GM18526 (cell line): ENCODE measurements around the gene DCTD.

Experiments
- POLR2A ChIP-seq: IDR thresholded peaks from 3 replicates; pipeline ENCODE4 v1.6.1; 2011; ENCODE audit not compliant: insufficient read length; ENCODE audit errors: extremely low read depth

DCTD gene

DNA sequence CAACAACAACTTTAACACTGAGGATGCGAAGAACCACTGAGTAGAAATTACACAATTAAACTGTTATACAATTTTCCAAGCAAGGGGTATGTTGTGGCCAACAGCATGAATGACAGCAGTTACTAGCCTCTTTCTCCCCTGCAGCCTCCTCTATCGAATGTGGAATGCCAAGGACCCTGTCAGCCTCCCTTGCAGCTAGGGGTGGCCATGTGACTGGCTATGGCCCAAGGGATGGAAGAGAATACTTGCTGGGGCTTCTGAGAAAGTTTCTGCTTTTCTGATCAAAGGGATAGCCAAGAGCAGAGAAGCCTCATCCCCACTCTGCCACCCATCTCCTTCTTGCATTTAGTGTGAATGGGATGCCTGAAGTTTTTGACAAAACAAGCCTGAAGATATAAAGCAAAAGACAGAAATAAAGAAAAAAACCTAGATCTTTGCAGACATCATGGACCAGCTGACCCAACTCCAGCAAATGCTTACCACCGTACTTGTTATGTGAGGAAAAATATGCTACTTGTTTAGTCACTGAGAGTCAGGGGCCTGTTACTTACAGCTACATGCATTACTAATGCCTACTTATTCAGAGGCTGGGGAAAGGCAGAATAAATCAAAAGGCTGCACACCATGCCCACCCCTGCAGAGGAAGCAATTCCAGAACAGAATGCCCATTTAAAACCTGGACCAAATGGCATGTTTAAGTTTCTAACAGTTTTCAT is 32.0 kb downstream of the DCTD start:
- TF ChIP-seq POLR2A = no peak

DNA sequence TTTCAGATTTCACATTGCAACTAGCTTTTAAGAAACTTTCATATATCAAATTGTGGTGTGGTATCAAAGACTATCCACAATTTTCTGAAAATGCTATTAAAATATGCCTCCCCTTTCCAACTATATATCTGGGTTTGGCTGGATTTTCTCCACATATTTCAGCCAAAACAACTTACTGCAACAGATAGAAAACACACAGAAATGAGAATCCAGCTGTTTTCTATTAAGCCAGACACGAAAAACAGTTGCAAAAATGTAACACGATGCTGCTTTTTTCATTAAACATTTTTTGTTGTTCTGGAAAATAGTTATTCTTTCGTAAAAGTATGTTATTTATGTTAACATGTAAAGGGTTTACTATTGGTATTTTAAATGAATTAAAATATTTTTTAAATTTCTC is 33.1 kb downstream of the DCTD start:
- TF ChIP-seq POLR2A = no peak

DNA sequence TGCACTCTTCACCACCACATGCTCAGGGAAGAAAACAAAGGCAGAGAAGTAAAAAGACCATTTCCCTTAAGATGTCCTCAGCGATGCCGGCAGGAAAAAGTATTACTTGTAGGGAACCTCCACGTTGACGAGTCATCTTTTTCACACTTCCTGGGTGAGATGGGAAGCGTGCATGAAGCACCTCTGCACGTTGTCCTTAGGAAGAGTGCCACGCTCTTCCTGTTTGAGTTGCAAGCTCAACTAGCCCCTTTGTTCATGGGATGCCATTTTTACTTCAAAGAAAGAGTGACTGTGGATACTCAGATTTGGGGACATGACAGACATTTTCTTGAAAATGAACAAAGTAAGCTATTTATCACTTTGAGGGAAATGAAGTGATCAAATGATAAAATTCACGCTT is 33.8 kb downstream of the DCTD start:
- TF ChIP-seq POLR2A = no peak

DNA sequence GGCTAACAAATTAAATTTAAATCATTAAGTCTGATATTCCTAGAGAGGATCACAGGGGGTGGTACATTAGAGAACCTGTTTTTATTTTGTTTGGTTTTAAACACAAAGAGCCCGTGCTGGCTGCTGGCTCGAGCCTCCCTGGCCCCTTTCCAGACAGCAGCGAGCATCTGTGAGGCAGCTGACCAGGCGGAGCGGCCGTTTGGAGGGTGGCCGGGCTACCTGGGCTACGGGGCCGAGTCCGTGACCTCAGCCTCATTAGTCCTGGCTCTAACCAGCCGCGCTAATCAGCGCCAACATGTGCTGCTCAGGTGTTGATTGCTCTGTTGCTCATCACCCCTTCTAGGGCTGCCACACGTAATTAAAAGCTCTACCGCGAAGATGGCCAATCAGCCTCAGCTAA is 35.3 kb downstream of the DCTD start:
- no peak for TF ChIP-seq POLR2A

DNA sequence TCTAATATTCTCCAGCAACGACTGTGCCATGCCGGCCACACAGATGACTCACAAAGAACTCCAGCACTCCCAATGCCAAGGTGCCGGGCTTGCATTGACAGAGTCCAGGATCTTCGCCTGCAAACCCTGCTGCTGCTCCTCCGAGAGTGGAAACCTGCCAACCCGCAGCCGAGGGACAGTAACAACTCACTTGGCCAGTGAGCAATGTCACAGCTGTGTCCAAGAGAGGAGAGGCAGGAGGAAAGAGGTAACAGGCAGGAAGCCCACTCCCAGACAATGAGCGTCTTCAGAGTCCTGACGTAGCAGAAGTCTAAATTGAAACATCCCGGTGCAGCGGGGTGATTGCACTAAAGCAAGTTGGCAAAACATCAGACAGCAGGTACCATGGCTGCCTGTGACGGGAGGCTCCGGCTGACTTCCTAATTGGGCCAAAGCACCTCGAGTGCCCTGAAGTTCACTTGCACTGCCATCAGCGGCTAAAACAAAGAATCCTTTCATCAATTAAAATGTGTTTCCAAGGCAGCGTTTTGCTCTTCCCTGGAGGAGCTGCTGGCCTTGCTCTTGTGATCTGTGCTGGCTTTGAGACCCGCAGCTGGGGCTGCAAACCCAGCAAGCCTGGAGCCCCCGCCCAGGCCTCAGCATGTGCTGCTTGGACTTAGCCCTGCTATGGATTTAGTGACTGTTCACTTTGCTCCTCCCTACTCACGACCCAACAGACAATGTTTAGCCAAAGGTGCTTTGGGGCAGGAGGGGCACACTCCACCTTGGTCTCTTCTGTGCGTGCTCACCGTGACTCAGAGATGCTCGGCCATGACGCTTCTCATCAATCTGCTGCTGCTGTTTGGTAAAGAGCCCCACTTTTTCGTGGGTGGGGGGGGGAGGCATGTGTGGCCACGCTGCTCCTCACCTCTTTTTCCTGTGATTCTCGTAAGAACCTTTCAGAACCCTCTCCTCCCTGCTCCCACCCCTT is 36.5 kb downstream of the DCTD start:
- TF ChIP-seq POLR2A = no peak

DNA sequence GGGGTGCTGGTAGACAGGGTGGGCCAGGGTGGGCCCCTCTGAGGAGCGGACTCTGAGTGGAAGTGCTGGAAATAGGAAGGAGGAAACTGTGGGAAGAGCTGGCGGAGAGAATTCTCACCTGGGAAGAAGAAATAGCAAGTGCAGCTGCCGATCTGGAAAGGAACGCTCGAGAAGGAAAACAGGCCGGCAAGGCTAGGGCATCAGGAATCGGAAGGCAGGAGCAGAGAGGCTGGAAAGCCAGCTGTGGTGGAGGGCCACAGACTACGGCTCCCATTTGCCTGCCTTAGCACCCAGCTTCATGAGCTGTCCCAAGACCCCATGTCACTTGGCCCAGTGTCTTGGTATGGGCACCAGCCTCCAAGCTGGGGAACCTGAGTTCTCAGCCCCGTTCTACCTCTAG is 37.3 kb downstream of the DCTD start:
- TF ChIP-seq POLR2A = no peak

DNA sequence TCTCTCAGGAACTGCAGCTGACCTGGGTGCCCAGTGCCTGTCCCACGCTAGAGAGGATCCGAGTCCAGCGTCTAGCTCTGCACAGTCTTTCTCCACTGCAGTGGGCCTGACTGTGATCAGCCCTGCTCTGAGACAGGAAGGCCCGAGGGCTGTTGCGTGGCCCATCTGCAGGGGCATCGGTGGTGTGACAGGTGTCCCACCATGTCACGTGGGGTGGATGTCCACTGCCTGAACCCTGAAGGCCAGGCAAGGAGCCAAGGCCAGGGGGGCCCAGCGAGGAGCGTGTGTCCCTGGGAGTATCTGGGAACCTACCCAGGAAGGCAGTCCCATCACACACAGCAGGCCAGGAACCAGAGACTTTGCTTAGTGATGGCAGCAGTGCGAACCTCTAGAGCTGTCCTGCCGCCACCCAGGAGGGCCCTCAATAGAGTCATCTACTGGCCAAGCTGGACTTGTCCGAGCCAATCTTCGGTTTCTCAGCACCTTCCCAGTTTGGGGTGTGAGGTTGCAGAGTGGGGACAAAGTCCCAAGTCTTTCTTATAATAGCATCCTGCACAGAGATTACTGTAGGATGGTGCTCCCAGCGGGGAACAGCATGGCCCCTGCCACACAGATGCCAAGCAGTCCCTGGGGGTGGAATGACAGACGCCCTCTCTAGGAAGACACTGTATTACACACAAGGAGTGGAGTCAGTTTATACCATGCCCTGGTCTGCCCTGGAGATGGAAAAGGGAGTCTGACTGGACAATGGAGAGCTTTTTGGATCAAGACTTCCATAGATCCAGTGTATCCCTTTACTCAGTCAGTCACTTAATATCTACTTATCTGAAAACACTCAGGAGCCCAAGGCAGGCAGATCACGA is 38.3 kb downstream of the DCTD start:
- TF ChIP-seq POLR2A = no peak

DNA sequence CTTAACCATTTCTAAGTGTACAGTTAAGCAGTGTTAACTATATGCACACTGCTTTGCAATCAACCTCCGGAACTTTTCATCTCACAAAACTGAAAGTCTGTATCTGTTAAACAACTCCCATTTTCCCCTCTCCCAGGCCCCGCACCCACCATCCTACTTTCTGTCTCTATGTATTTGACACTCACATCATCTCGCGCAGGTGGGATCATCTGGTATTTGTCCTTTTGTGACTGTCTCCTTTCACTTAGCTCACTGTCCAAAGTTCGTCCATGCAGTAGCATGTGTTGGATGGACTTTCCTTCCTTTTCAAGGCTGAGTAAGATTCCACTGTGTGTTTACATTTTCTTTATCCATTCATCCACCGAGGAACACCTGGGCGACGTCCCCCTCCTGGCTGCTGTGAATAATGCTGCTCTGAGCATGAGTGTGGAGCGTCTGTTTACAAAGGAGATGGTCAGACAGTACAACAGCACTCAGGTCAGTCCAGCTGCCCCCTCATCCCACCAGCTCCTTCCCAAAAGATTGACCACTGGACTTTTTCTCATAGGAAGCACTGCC is 39.8 kb downstream of the DCTD start:
- TF ChIP-seq POLR2A = no peak

DNA sequence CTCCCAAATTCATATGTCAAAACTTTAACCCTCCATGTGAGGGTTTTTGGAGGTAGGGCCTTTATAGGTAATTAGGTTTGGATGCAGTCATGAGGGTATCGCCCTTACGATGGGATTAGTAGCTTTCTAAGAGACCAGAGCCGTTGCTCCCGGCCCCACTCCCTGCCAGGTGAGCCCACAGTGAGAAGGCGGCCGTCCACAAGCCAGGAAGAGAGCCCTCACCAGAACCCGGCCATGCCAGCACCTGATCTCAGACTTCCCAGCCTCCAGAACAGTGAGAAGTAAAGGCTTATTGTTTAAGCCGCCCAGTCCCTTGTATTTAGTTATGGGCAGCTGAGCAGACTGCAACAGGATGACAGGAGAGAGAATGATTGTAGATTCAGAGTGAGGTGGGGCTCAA is 40.8 kb downstream of the DCTD start:
- TF ChIP-seq POLR2A = no peak

DNA sequence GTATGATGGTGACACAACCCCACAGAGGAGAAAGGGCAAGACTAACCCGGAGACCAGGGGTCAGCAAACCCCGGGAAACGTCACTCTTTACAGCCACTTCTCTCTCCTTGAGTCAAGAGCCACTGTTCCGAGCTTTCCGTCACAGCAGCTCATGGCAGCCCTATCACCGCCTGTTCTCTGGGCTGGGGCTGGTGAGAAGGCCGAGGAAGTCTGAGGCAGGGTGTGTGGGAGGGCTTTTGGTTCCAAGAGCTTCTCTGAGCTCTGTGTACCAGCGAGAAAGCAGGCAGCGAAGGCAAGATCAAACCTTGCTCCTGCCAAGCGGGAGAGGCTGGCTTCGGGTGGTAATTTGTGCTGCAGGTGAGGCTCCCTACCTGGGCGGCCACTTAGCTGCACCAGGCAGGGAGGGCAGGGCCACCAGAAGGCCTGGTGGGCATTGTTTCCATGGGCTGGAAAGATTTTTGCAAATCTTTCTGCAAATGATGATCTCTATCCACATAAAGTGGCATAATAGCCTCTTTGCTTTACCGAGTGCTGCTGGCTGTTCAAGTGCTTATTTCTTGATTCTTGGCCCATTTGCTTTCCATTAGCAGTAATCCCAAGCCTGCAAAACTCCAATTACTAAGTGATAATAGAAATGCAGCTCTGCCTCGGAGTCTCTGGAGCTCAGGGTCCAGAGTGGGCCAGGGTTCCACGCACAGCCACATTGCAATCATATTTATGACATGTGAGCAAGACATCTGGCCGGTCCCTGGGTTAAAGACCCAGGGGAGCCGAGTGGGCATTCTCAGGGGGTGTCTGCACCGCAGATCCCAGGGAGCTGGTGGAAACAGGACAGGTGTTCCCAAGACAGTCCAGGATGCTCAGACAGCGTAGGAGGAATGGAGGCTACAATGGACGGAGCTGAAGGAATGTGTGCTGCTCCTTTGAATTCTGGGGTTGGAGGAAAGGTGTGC is 41.5 kb downstream of the DCTD start:
- TF ChIP-seq POLR2A = no peak

DNA sequence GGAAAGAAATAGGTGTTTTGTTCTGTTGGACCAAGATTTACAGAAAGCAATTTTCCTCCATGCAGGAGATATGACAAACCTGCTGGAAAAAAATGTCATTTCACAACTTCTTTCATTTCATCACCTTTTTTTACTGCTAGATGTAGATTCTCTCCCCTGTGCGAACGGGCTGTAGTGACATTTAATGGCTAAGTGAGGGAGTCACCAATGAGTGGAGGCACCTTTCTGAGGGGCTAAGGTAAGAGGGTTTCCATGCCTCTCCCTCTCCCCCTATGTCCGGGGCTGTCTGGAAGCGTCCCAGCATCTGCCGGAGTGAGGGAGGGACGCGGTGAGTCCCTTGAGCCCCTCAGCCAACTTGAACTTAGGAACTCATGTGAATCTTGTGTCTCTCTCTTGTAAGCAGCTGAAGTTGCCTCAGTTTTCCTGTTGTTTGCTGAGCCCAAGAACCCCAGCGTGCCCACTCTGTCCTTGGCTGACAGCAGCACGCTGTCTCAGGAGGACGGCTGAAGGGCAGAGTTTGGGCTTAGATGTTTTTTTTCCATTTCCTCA is 42.3 kb downstream of the DCTD start:
- TF ChIP-seq POLR2A = no peak

DNA sequence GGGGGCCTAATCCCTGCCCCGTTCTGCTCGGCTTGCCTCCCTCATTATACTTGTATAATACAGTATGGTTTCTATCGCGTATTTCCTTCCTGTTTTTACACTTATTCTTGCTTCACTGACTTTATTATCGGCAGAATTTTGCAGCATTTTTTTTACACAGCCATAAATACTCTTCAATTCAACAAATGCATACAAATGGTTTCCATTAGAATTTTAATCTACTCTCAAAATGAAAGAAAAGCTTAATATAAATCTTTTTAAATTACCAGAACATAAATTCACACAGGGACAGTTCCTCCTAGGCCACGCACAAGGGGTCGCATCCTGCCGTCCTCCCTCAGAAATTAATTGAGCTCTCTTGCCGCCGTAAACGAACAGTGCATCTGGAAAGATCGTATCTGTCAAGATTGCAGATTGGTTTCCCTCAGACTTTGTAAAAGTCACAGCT is 42.9 kb downstream of the DCTD start:
- TF ChIP-seq POLR2A = no peak

DNA sequence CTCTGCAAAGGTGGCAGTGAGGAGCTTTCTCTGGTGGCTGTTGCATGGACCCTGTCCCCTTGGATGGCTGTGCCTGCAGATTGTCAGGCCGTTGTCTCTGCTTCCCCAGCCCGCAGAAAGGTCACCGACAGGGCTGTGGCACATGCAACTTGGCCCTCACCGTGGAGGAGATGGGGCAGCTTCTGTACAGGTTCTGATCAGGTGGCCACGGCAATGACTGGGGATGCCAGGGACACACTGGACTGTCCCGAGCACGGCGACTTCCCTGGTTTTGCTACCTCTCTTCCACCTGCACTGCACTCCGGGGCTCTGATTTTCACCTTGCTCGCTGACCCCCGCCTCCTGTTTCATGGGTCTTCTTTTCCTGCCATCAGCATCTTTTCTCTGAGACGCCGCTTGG is 43.5 kb downstream of the DCTD start:
- TF ChIP-seq POLR2A = no peak

DNA sequence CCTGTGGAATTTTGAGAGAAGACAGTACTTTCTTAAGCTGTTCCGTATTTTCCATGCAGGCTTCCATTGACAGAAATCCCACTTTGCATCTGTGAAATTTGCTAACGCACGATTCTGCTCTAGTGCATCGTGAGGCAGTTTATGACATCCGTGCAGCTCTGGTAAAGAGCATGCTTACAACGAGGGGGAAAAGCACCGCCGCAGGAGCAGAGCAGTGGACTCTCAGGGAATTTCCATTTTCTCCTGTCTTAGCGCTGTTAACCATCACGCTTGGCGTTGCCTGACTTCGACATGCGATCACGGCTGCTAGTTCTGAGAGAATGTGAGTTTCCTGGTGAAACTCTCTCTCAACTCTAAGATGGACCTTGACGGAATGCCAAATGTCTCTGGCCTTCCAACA is 43.9 kb downstream of the DCTD start:
- TF ChIP-seq POLR2A = no peak
